NCI-H446 (cell line): ENCODE data around the gene NUDCD3.
"Not testable (repeated sequence)": the region's sequence is repeated elsewhere in the genome, so short reads cannot be mapped to it uniquely, and the experiment has no call there.

Experiments used
- DNase-seq, 2 experiments: peaks; one replicate each; lab custom pipeline; 2025; lab: John Stamatoyannopoulos, UW

The NUDCD3 gene

GRCh38 chr7:44447874-44448425 lies 42.5 kb downstream of the NUDCD3 start:
- DNase-seq = no peak

GRCh38 chr7:44445986-44446671 lies 44.3 kb downstream of the NUDCD3 start:
- DNase-seq = no peak

GRCh38 chr7:44441079-44441478 lies 49.4 kb downstream of the NUDCD3 start:
- no peak for DNase-seq

GRCh38 chr7:44440577-44441078 lies 49.8 kb downstream of the NUDCD3 start:
- no peak for DNase-seq

- no peak for DNase-seq
These were observed 50.5 kb downstream of the NUDCD3 start for GRCh38 chr7:44439926-44440325.

- no peak for DNase-seq
These were observed 51.6 kb downstream of the NUDCD3 start for GRCh38 chr7:44438816-44439215.

GRCh38 chr7:44434201-44434600 lies 56.3 kb downstream of the NUDCD3 start:
- DNase-seq = no peak

GRCh38 chr7:44433255-44434022 lies 57.0 kb downstream of the NUDCD3 start:
- no peak for DNase-seq

- DNase-seq = no peak
These were observed 58.0 kb downstream of the NUDCD3 start for GRCh38 chr7:44432381-44432977.

- no peak for DNase-seq
These were observed 59.3 kb downstream of the NUDCD3 start for GRCh38 chr7:44431091-44431608.

- DNase-seq = no peak
These were observed 60.4 kb downstream of the NUDCD3 start for GRCh38 chr7:44430054-44430453.

GRCh38 chr7:44424762-44425161 lies 65.7 kb downstream of the NUDCD3 start:
- not testable (repeated sequence) for DNase-seq

GRCh38 chr7:44416941-44417340 lies 73.5 kb downstream of the NUDCD3 start:
- no peak for DNase-seq

- no peak for DNase-seq
These were observed 74.9 kb downstream of the NUDCD3 start for GRCh38 chr7:44415510-44415909.

- DNase-seq = no peak
These were observed 75.4 kb downstream of the NUDCD3 start for GRCh38 chr7:44415047-44415446.

- DNase-seq = no peak
These were observed 79.2 kb downstream of the NUDCD3 start for GRCh38 chr7:44411306-44411705.

- DNase-seq = no peak
These were observed 81.9 kb downstream of the NUDCD3 start for GRCh38 chr7:44408596-44408995.

- DNase-seq = no peak
These were observed 86.7 kb downstream of the NUDCD3 start for GRCh38 chr7:44403775-44404174.

GRCh38 chr7:44403176-44403759 lies 87.2 kb downstream of the NUDCD3 start:
- DNase-seq = no peak

GRCh38 chr7:44402401-44403060 lies 87.9 kb downstream of the NUDCD3 start:
- no peak for DNase-seq

- no peak for DNase-seq
These were observed 88.8 kb downstream of the NUDCD3 start for GRCh38 chr7:44401692-44402091.
